GM12875 (cell line): ENCODE results near the gene P2RX4.
"Not testable (repeated sequence)": the region's sequence is repeated elsewhere in the genome, so short reads cannot be mapped to it uniquely, and the experiment has no call there.

ENCODE experiments used
- H3K4me3 ChIP-seq: one replicate; pipeline ENCODE4 v1.5.1; 2011; ENCODE audit warnings: low read depth, low read length, control low read depth
- CTCF ChIP-seq: IDR thresholded peaks from 2 replicates; pipeline ENCODE4 v1.5.1; 2011; ENCODE audit warnings: low read depth, mild to moderate bottlenecking, control low read depth, inconsistent platforms, low read length, moderate library complexity, borderline replicate concordance; ENCODE audit not compliant: insufficient read depth

P2RX4 gene

GRCh38 chr12:121278169-121279070 lies 68.5 kb downstream of the P2RX4 start:
- no peak overlapping the region for H3K4me3 ChIP-seq
- no peak for TF ChIP-seq CTCF

- no peak overlapping the region for H3K4me3 ChIP-seq
- TF ChIP-seq CTCF, result no peak
Measured at GRCh38 chr12:121279071-121279375, 69.1 kb downstream of the P2RX4 start.

GRCh38 chr12:121279507-121279915 lies 69.6 kb downstream of the P2RX4 start:
- no peak for TF ChIP-seq CTCF
- no peak overlapping the region for H3K4me3 ChIP-seq

- not testable (repeated sequence) for H3K4me3 ChIP-seq
Measured at GRCh38 chr12:121280531-121280930, 70.6 kb downstream of the P2RX4 start.

- not testable (repeated sequence) for H3K4me3 ChIP-seq
Measured at GRCh38 chr12:121281116-121281515, 71.2 kb downstream of the P2RX4 start.

GRCh38 chr12:121282072-121282742 lies 72.3 kb downstream of the P2RX4 start:
- no peak overlapping the region for H3K4me3 ChIP-seq
- no peak for TF ChIP-seq CTCF

- not testable (repeated sequence) for H3K4me3 ChIP-seq
Measured at GRCh38 chr12:121282910-121283309, 73.0 kb downstream of the P2RX4 start.

GRCh38 chr12:121283388-121283787 lies 73.5 kb downstream of the P2RX4 start:
- TF ChIP-seq CTCF, result no peak
- H3K4me3 ChIP-seq, result no peak overlapping the region
